GM12878 (cell line): ENCODE results near the gene NCKAP5. TPM values are rescaled to one million over a fixed set of nuclear protein-coding genes. Genes with fewer than 3 reads are reported as not detected.

ENCODE experiments used
- ATAC-seq: fragments of 200-7000 bp; cut with Tn5 transposase; 3 replicates; pipeline ENCODE4 v1.9.1; 2020; ENCODE audit warnings: mild to moderate bottlenecking, moderate library complexity
- BruUV-seq: library from RNA; stranded (reverse); fragments of 400-500 nt; replicated peaks from 2 replicates; lab custom pipeline; 2021; lab: Mats Ljungman, UMichigan
- CTCF ChIA-PET: fragments of 300-600 bp; sonication (Branson Sonifier 250); formaldehyde crosslinking; extraction: SDS; loops from one replicate; lab custom pipeline; 2021; ENCODE audit warnings: inconsistent platforms; lab: Yijun Ruan, JAX
- POLR2A ChIA-PET: fragments of 350-600 bp; formaldehyde crosslinking; extraction: SDS; loops from one replicate; lab custom pipeline; 2021; ENCODE audit warnings: inconsistent platforms; lab: Charles Lee
- RAD21 ChIA-PET: fragments of 300-600 bp; sonication (Branson Sonifier 250); formaldehyde crosslinking; loops from one replicate; lab custom pipeline; 2023; ENCODE audit warnings: antibody characterized with exemption; ENCODE audit not compliant: unreplicated experiment; lab: Charles Lee
- SMC1A ChIA-PET: fragments of 300-600 bp; sonication (Branson Sonifier 250); formaldehyde crosslinking; loops from one replicate; lab custom pipeline; 2023; ENCODE audit not compliant: unreplicated experiment, uncharacterized antibody; lab: Charles Lee
- DNase-seq: peaks from one replicate; pipeline ENCODE4 v3.0.0-alpha.2; 2011; ENCODE audit warnings: low read depth, low spot score
- FAIRE-seq: peaks from 3 replicates; lab custom pipeline; 2011; peaks lifted over from hg19 to GRCh38; lab: Jason Lieb, UNC
- H2AFZ ChIP-seq: 2 replicates; pipeline ENCODE4 v1.6.0; 2011; ENCODE audit warnings: low read depth, low read length, control low read depth; ENCODE audit not compliant: control insufficient read depth
- H3K27ac ChIP-seq: 2 replicates; pipeline ENCODE4 v1.5.1; 2011; ENCODE audit warnings: control low read depth; ENCODE audit not compliant: control insufficient read depth, insufficient read depth
- H3K27me3 ChIP-seq, 2 experiments: replicated peaks in 1 of 2; 2 replicates each; pipeline versions ENCODE4 v1.6.0 to v1.6.1; 2011; ENCODE audit warnings: low read length in 1 of 2; ENCODE audit not compliant: control insufficient read depth in 2 of 2, insufficient read depth in 2 of 2
- H3K36me3 ChIP-seq, 2 experiments: 2 replicates each; pipeline ENCODE4 v1.5.1; 2011; ENCODE audit warnings: low read length in 1 of 2; ENCODE audit not compliant: control insufficient read depth in 2 of 2, insufficient read depth in 2 of 2
- H3K4me1 ChIP-seq: 2 replicates; pipeline ENCODE4 v1.6.1; 2011; ENCODE audit warnings: mild to moderate bottlenecking, low read length, moderate library complexity, mixed read lengths; ENCODE audit not compliant: control insufficient read depth, insufficient read depth
- H3K4me2 ChIP-seq: 2 replicates; pipeline ENCODE4 v1.6.0; 2011; ENCODE audit warnings: control low read depth; ENCODE audit not compliant: control insufficient read depth, insufficient read depth
- H3K4me3 ChIP-seq: fragments of 200-600 bp; sonication (generic); 2 replicates; pipeline ENCODE4 v1.5.1; 2016
- H3K79me2 ChIP-seq: 2 replicates; pipeline ENCODE4 v1.6.0; 2011; ENCODE audit warnings: low read length; ENCODE audit not compliant: control insufficient read depth, insufficient read depth
- H3K9ac ChIP-seq: 2 replicates; pipeline ENCODE4 v1.8.0; 2011; ENCODE audit warnings: low read length, control low read depth, mixed read lengths; ENCODE audit not compliant: control insufficient read depth, insufficient read depth
- H3K9me3 ChIP-seq: replicated peaks from 3 replicates; pipeline ENCODE4 v1.5.1; 2011; ENCODE audit warnings: mild to moderate bottlenecking, low read length; ENCODE audit not compliant: control insufficient read depth, insufficient read depth
- H4K20me1 ChIP-seq: 2 replicates; pipeline ENCODE4 v1.6.0; 2011; ENCODE audit not compliant: control insufficient read depth, insufficient read depth
- CEBPB ChIP-seq, 2 experiments: fragments of 150-350 bp in 1 of 2; IDR thresholded peaks; 2 replicates each; pipeline ENCODE4 v1.6.1; 2012 to 2014; ENCODE audit warnings: low read depth in 2 of 2, low read length in 2 of 2, borderline replicate concordance in 1 of 2, inconsistent platforms in 1 of 2
- ETV6 ChIP-seq, 2 experiments: fragments of 450-650 bp in 1 of 2; IDR thresholded peaks in 1 of 2; conservative IDR thresholded peaks in 1 of 2; 2 replicates each; pipeline ENCODE4 v1.6.1; 2014; ENCODE audit warnings: antibody characterized with exemption in 1 of 2, borderline replicate concordance in 1 of 2, low read depth in 1 of 2, mild to moderate bottlenecking in 1 of 2, moderate library complexity in 1 of 2
- MTA2 ChIP-seq: fragments of 450-650 bp; IDR thresholded peaks from 2 replicates; pipeline ENCODE4 v1.6.1; 2016; ENCODE audit warnings: low read depth, mild to moderate bottlenecking, moderate library complexity
- SMARCA5 ChIP-seq: fragments of 450-650 bp; IDR thresholded peaks from 2 replicates; pipeline ENCODE4 v1.6.1; 2017; ENCODE audit warnings: mild to moderate bottlenecking
- ZNF592 ChIP-seq: fragments of 450-650 bp; IDR thresholded peaks from 2 replicates; pipeline ENCODE4 v1.6.1; 2017; ENCODE audit warnings: mild to moderate bottlenecking, moderate library complexity
- WGBS: methylation state at CpG from one replicate; pipeline ENCODE4 v1.1.6; 2016; ENCODE audit warnings: low lambda C conversion rate; ENCODE audit not compliant: insufficient replicate concordance, insufficient coverage; ENCODE audit errors: missing lambda C conversion rate; 5-methylcytosine and 5-hydroxymethylcytosine counted together
- in situ Hi-C: fragments of 300-500 bp; cut with MboI; formaldehyde crosslinking; loops from 9 replicates; pipeline ENCODE4 v1.14.3; 2018; ENCODE audit warnings: mixed read lengths
- intact Hi-C: fragments of 100-400 bp; cut with micrococcal nuclease; formaldehyde crosslinking; loops from one replicate; pipeline ENCODE4 v1.14.2; 2022; ENCODE audit not compliant: unreplicated experiment
- polyA plus RNA-seq, 11 experiments: library from polyadenylated mRNA; depleted of rRNA in 4 of 11; unstranded in 6 of 11; stranded (reverse) in 5 of 11; fragments of >200 nt; fragmentation: Nextera tagmentation in 4 of 11; fragmentation: Illumina TruSeq in 1 of 11; extraction: Ambion mirVana in 4 of 11; extraction: Trizol in 1 of 11; gene quantifications; 1 replicate in 1 of 11; 2 replicates in 10 of 11; pipeline versions ENCODE4 v1.2.1 to v1.2.3, GENCODE V29; 2011 to 2016; ENCODE audit warnings: inconsistent platforms in 2 of 11, missing spikeins in 2 of 11, low read depth in 1 of 11
- total RNA-seq, 4 experiments: library from RNA; depleted of rRNA in 3 of 4; stranded (reverse); fragments of >200 nt in 3 of 4; fragmentation: Illumina TruSeq in 1 of 4; extraction: Trizol in 1 of 4; gene quantifications; 2 replicates each; pipeline versions ENCODE4 v1.2.1 to v1.2.3, GENCODE V29; 2013 to 2021

Gene NCKAP5
- total and polyA plus RNA-seq, 10 of the 15 experiments (the other 5 are each of a cell fraction or from before 2014, with no cell fraction given), result 0.06 to 0.44 (median 0.16) TPM

GRCh38 chr2:133194362-133194655 lies 374.0 kb downstream of the NCKAP5 start:
- Histone ChIP-seq H4K20me1 (no peaks in the 10 kb centered on the region), H3K9me3 (no peaks in the 10 kb centered on the region), H3K9ac (no peak overlapping the region), H3K27ac (no peak overlapping the region), H3K36me3 (no peaks in the 10 kb centered on the region), H3K4me2 (no peak overlapping the region), H3K79me2 (no peaks in the 10 kb centered on the region), H3K27me3 (no peaks in the 10 kb centered on the region), H3K4me3 (no peak overlapping the region), H2AFZ (no peak overlapping the region), H3K4me1 (no peaks in the 10 kb centered on the region)
- WGBS, result 24% methylated on average over 4 of the region's 4 CpGs
- POLR2A ChIA-PET, result no interaction called here
- RAD21 ChIA-PET, result interaction anchor here (1.1 to 1.9 kb wide), 2 partner anchors 303 to 367 kb away, joined by 3 to 4 read pairs; no protein-coding TSS in a partner anchor
- TF ChIP-seq ETV6 (conservative IDR thresholded peaks at IDR 0.05 in 1 of 2, IDR thresholded peaks at IDR 0.05 in 1 of 2; ENCODE audit: borderline replicate concordance in 1 of 2, low read depth in 1 of 2), result no peak
- TF ChIP-seq MTA2, result no peak
- TF ChIP-seq SMARCA5, result no peak
- TF ChIP-seq CEBPB (IDR thresholded peaks at IDR 0.05; ENCODE audit: borderline replicate concordance in 1 of 2, low read depth in 2 of 2, low read length in 2 of 2), result no peak
- no peak for TF ChIP-seq ZNF592
- SMC1A ChIA-PET, result interaction anchor here (0.8 to 1.3 kb wide), 4 partner anchors 9 to 367 kb away, joined by 3 to 4 read pairs (median 3); no protein-coding TSS in a partner anchor
- no peak for DNase-seq
- FAIRE-seq, result no peak
- in situ Hi-C loops, result no loop called here
- intact Hi-C loops, result no loop called here
- BruUV-seq, result no TSS peak
- CTCF ChIA-PET, result interaction anchor here (1.4 to 2.4 kb wide), 3 partner anchors 10 to 366 kb away, joined by 4 to 6 read pairs (median 5); no protein-coding TSS in a partner anchor
- ATAC-seq, result no peak
